ENCODE results near the gene FUBP3. TPM values are rescaled to one million over a fixed set of nuclear protein-coding genes. Genes with fewer than 3 reads are reported as not detected.

FUBP3 gene
- polyA plus RNA-seq, 1 experiment = 38.8 TPM

- POLR2A ChIA-PET = no interaction called here
- CTCF ChIA-PET = no interaction called here
- DNase-seq (ENCODE audit: low read depth) = no peak
These were observed 13.6 kb upstream of the FUBP3 start for GRCh38 chr9:130565792-130566191.

GRCh38 chr9:130570208-130570607, 9.2 kb upstream of the FUBP3 start:
- ChIA-PET POLR2A (no interaction called here), CTCF (no interaction called here)
- Histone ChIP-seq H3K36me3 (ENCODE audit: control insufficient read depth, insufficient read depth, low read length) (no peaks in the 10 kb centered on the region), H3K27me3 (ENCODE audit: control insufficient read depth, insufficient read depth, low read length) (no peaks in the 10 kb centered on the region), H3K4me3 (ENCODE audit: low read depth, low read length) (no peak overlapping the region)
- TF ChIP-seq CTCF (IDR thresholded peaks at IDR 0.05; ENCODE audit: insufficient read depth, low read depth, low read length) = no peak
- DNase-seq (ENCODE audit: low read depth) = no peak

More at GRCh38 chr9:130565792-130566191, 13.6 kb upstream of the FUBP3 start:
- TF ChIP-seq CTCF (IDR thresholded peaks at IDR 0.05; ENCODE audit: insufficient read depth, low read depth, low read length) = no peak
- Histone ChIP-seq H3K36me3 (ENCODE audit: control insufficient read depth, insufficient read depth, low read length) (no peaks in the 10 kb centered on the region), H3K4me3 (ENCODE audit: low read depth, low read length) (no peak overlapping the region), H3K27me3 (ENCODE audit: control insufficient read depth, insufficient read depth, low read length) (peaks cover 1% of the 10 kb centered on the region; the same call in 1 of the 2 replicates)

GRCh38 chr9:130575514-130575913, 3.9 kb upstream of the FUBP3 start:
- ChIA-PET CTCF (no interaction called here), POLR2A (no interaction called here)
- H3K36me3 ChIP-seq (ENCODE audit: control insufficient read depth, insufficient read depth, low read length) = no peaks in the 10 kb centered on the region
- H3K4me3 ChIP-seq (ENCODE audit: low read depth, low read length) = no peak overlapping the region
- H3K27me3 ChIP-seq (ENCODE audit: control insufficient read depth, insufficient read depth, low read length) = no peaks in the 10 kb centered on the region
- TF ChIP-seq CTCF (IDR thresholded peaks at IDR 0.05; ENCODE audit: insufficient read depth, low read depth, low read length) = no peak
- no peak for DNase-seq (ENCODE audit: low read depth)

- Histone ChIP-seq H3K4me3 (ENCODE audit: low read depth, low read length) (no peak overlapping the region), H3K27me3 (ENCODE audit: control insufficient read depth, insufficient read depth, low read length) (no peaks in the 10 kb centered on the region), H3K36me3 (ENCODE audit: control insufficient read depth, insufficient read depth, low read length) (no peaks in the 10 kb centered on the region)
- no peak for DNase-seq (ENCODE audit: low read depth)
- ChIA-PET CTCF (no interaction called here), POLR2A (no interaction called here)
- no peak for TF ChIP-seq CTCF (IDR thresholded peaks at IDR 0.05; ENCODE audit: insufficient read depth, low read depth, low read length)
These were observed 3.2 kb upstream of the FUBP3 start for GRCh38 chr9:130576176-130576575.

- Histone ChIP-seq H3K4me3 (ENCODE audit: low read depth, low read length) (peak overlapping the region; percentile 92), H3K36me3 (ENCODE audit: control insufficient read depth, insufficient read depth, low read length) (0 out of 2 replicates have a peak, but pooled peaks cover 1% of the 10 kb centered on the region), H3K27me3 (ENCODE audit: control insufficient read depth, insufficient read depth, low read length) (no peaks in the 10 kb centered on the region)
- POLR2A ChIA-PET = no interaction called here
- no peak for DNase-seq (ENCODE audit: low read depth)
- CTCF ChIA-PET = interaction anchor here (0.6 to 1.2 kb wide), 3 partner anchors 11 to 931 kb away, joined by 3 to 4 read pairs (median 4); no protein-coding TSS in a partner anchor
- TF ChIP-seq CTCF (IDR thresholded peaks at IDR 0.05; ENCODE audit: insufficient read depth, low read depth, low read length) = no peak
These were observed 524 bp downstream of the FUBP3 start for GRCh38 chr9:130579738-130580463.

Measured in BJ (cell line).